WERI-Rb-1 (cell line): ENCODE data around the gene URB2.

Source experiments
- DNase-seq: peaks from one replicate; pipeline ENCODE4 v3.0.0-alpha.2; 2020
- H3K27ac ChIP-seq: fragments of 250-450 bp; sonication (Bioruptor Pico); 2 replicates; pipeline ENCODE4 v1.5.1; 2020; ENCODE audit warnings: mild to moderate bottlenecking, moderate library complexity
- H3K27me3 ChIP-seq: fragments of 250-450 bp; sonication (Bioruptor Pico); 2 replicates; pipeline ENCODE4 v1.5.1; 2021; ENCODE audit warnings: mild to moderate bottlenecking, low read depth, moderate library complexity; ENCODE audit not compliant: insufficient read depth, severe bottlenecking
- H3K36me3 ChIP-seq: fragments of 250-450 bp; sonication (Bioruptor Pico); 2 replicates; pipeline ENCODE4 v1.5.1; 2020; ENCODE audit warnings: mild to moderate bottlenecking, moderate library complexity
- H3K4me3 ChIP-seq: 2 replicates; pipeline ENCODE4 v1.5.1; 2011; ENCODE audit warnings: low read depth, mild to moderate bottlenecking, control low read depth, low read length
- H3K9me3 ChIP-seq: fragments of 250-450 bp; sonication (Bioruptor Pico); 2 replicates; pipeline ENCODE4 v1.5.1; 2021; ENCODE audit warnings: mild to moderate bottlenecking, moderate library complexity; ENCODE audit not compliant: severe bottlenecking
- CTCF ChIP-seq: IDR thresholded peaks from 2 replicates; pipeline ENCODE4 v1.5.1; 2011; ENCODE audit warnings: low read depth, mild to moderate bottlenecking, control low read depth, inconsistent platforms, low read length

Gene URB2

GRCh38 chr1:229642376-229642775, 16.3 kb downstream of the URB2 start:
- Histone ChIP-seq H3K4me3 (no peak overlapping the region), H3K27ac (no peak overlapping the region), H3K36me3 (peaks cover 6% of the 10 kb centered on the region; the same call in 1 of the 2 replicates), H3K9me3 (no peaks in the 10 kb centered on the region), H3K27me3 (no peaks in the 10 kb centered on the region)
- no peak for TF ChIP-seq CTCF
- DNase-seq, result no peak

- no peak for TF ChIP-seq CTCF
- no peaks in the 10 kb centered on the region for H3K27me3 ChIP-seq
- peaks cover 5% of the 10 kb centered on the region; the same call in 1 of the 2 replicates for H3K36me3 ChIP-seq
- H3K27ac ChIP-seq, result no peak overlapping the region
- H3K9me3 ChIP-seq, result no peaks in the 10 kb centered on the region
- DNase-seq, result no peak
- H3K4me3 ChIP-seq, result no peak overlapping the region
Measured at GRCh38 chr1:229642970-229643369, 16.9 kb downstream of the URB2 start.

- peaks cover 3% of the 10 kb centered on the region; the same call in 1 of the 2 replicates for H3K36me3 ChIP-seq
- no peak overlapping the region for H3K27ac ChIP-seq
- H3K27me3 ChIP-seq, result no peaks in the 10 kb centered on the region
- H3K4me3 ChIP-seq, result no peak overlapping the region
- no peak for TF ChIP-seq CTCF
- DNase-seq, result no peak
- H3K9me3 ChIP-seq, result no peaks in the 10 kb centered on the region
Measured at GRCh38 chr1:229643996-229644745, 18.1 kb downstream of the URB2 start.

GRCh38 chr1:229645324-229645993, 19.4 kb downstream of the URB2 start:
- peaks cover 3% of the 10 kb centered on the region; the same call in 1 of the 2 replicates for H3K36me3 ChIP-seq
- H3K27ac ChIP-seq, result no peak overlapping the region
- DNase-seq, result no peak
- no peaks in the 10 kb centered on the region for H3K27me3 ChIP-seq
- H3K4me3 ChIP-seq, result no peak overlapping the region
- no peaks in the 10 kb centered on the region for H3K9me3 ChIP-seq
- TF ChIP-seq CTCF, result no peak

GRCh38 chr1:229648406-229648805, 22.4 kb downstream of the URB2 start:
- Histone ChIP-seq H3K36me3 (peaks cover 13% of the 10 kb centered on the region), H3K9me3 (no peaks in the 10 kb centered on the region), H3K27ac (no peak overlapping the region), H3K27me3 (no peaks in the 10 kb centered on the region), H3K4me3 (no peak overlapping the region)
- no peak for DNase-seq
- no peak for TF ChIP-seq CTCF
